Peyer's patch (tissue), 4 donors: ENCODE results near the gene PREP. TPM values are rescaled to one million over a fixed set of nuclear protein-coding genes. Genes with fewer than 3 reads are reported as not detected.

ENCODE experiments used
- DNase-seq, 3 donors: peaks; one replicate each; pipeline ENCODE4 v3.0.0-alpha.2; 2017 to 2019
- H3K27ac ChIP-seq, 4 donors: fragments of 200-600 bp; sonication (generic); one replicate each; pipeline ENCODE4 v1.5.1; 2016 to 2019
- H3K27me3 ChIP-seq, 2 donors: fragments of 200-600 bp; sonication (generic); one replicate each; pipeline ENCODE4 v1.5.1; 2019
- H3K36me3 ChIP-seq, 3 donors: fragments of 200-600 bp; sonication (generic); one replicate each; pipeline ENCODE4 v1.5.1; 2016 to 2019
- H3K4me1 ChIP-seq, 4 donors: fragments of 200-600 bp; sonication (generic); one replicate each; pipeline ENCODE4 v1.5.1; 2016 to 2019
- H3K4me3 ChIP-seq, 4 donors: fragments of 200-600 bp; sonication (generic); 1 replicate in 3 of 4; 2 replicates in 1 of 4; pipeline ENCODE4 v1.5.1; 2016 to 2019; ENCODE audit warnings: mild to moderate bottlenecking in 1 of 4
- H3K9me3 ChIP-seq, 4 donors: fragments of 200-600 bp; sonication (generic); one replicate each; pipeline ENCODE4 v1.5.1; 2016 to 2019; ENCODE audit warnings: mild to moderate bottlenecking in 1 of 4
- POLR2A ChIP-seq, 2 donors: fragments of 450-650 bp; IDR thresholded peaks; one replicate each; pipeline ENCODE4 v1.5.1; 2017; ENCODE audit warnings: antibody characterized with exemption in 2 of 2, mild to moderate bottlenecking in 2 of 2, moderate library complexity in 2 of 2
- total RNA-seq, 4 donors: library from RNA; depleted of rRNA; stranded (reverse); fragments of >200 nt; gene quantifications; one replicate each; pipeline ENCODE4 v1.1.0, GENCODE V29; 2016
- TF ChIP-seq, protein P1 (sequence below), 6 experiments: fragments of 450-650 bp in 4 of 6; fragments of 200-600 bp in 2 of 6; sonication (generic) in 1 of 6; IDR thresholded peaks; one replicate each; pipeline ENCODE4 v1.5.1; 2017 to 2019; ENCODE audit warnings: antibody characterized with exemption in 6 of 6, mild to moderate bottlenecking in 3 of 6, moderate library complexity in 1 of 6

The PREP gene
- total RNA-seq, 4 donors from 2014 or later: 47.0 to 69.6 (median 54.8) TPM

DNA sequence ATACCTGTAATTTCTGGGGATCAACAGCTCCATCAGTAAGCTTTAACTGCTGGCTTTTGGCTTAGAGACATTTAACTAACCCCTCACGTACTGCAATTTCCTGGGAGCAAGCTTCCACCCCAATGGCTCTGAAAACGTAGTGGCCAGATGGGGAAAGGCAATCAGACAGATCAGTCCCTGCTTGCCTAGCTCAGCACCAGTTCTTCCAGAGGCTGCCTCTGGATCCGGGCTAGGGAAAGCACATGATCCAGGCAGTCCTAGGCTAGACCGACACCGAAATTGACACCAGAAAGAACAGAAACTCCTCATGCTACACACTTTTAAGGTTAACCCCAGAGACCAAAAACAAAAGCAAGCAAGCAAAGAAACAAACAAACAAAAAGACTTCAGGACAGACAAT lies 13.3 kb downstream of the PREP start:
- H3K4me1 ChIP-seq: peaks cover 0 to 5% (median 0%) of the 10 kb centered on the region in 4 donors
- no peak for DNase-seq
- H3K9me3 ChIP-seq: no peaks in the 10 kb centered on the region
- H3K36me3 ChIP-seq: peaks cover 0 to 13% (median 0%) of the 10 kb centered on the region in 3 donors
- no peak overlapping the region for H3K4me3 ChIP-seq
- no peak overlapping the region for H3K27ac ChIP-seq
- no peaks in the 10 kb centered on the region for H3K27me3 ChIP-seq
- TF ChIP-seq, protein P1, sequence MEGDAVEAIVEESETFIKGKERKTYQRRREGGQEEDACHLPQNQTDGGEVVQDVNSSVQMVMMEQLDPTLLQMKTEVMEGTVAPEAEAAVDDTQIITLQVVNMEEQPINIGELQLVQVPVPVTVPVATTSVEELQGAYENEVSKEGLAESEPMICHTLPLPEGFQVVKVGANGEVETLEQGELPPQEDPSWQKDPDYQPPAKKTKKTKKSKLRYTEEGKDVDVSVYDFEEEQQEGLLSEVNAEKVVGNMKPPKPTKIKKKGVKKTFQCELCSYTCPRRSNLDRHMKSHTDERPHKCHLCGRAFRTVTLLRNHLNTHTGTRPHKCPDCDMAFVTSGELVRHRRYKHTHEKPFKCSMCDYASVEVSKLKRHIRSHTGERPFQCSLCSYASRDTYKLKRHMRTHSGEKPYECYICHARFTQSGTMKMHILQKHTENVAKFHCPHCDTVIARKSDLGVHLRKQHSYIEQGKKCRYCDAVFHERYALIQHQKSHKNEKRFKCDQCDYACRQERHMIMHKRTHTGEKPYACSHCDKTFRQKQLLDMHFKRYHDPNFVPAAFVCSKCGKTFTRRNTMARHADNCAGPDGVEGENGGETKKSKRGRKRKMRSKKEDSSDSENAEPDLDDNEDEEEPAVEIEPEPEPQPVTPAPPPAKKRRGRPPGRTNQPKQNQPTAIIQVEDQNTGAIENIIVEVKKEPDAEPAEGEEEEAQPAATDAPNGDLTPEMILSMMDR (IDR thresholded peaks at IDR 0.05): no peak
- no peak for TF ChIP-seq POLR2A (IDR thresholded peaks at IDR 0.05)

DNA sequence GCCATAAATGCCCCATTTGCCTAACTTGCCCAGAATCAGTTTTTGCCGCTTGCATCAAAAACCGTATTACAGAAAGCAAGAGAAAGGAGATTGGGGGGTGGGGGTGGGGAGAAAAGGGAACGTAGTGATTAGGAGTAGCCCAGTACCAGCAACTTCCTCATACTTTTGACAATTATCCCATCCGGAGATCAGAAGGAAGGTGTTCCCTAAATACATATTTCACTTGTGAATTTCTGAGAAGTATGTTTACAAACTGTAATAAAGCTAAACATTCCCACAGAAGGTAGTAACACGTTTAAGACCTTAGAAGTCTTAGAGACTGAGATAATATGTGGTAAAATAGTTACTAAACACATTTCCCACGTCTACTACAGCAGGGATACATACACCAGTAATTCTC lies 14.5 kb downstream of the PREP start:
- Histone ChIP-seq H3K4me1 (peaks cover 0 to 5% (median 0%) of the 10 kb centered on the region in 4 donors), H3K27me3 (no peaks in the 10 kb centered on the region), H3K27ac (no peak overlapping the region), H3K36me3 (peaks cover 0 to 13% (median 0%) of the 10 kb centered on the region in 3 donors), H3K9me3 (no peaks in the 10 kb centered on the region), H3K4me3 (no peak overlapping the region)
- no peak for DNase-seq
- TF ChIP-seq, protein P1 (IDR thresholded peaks at IDR 0.05): no peak
- no peak for TF ChIP-seq POLR2A (IDR thresholded peaks at IDR 0.05)

DNA sequence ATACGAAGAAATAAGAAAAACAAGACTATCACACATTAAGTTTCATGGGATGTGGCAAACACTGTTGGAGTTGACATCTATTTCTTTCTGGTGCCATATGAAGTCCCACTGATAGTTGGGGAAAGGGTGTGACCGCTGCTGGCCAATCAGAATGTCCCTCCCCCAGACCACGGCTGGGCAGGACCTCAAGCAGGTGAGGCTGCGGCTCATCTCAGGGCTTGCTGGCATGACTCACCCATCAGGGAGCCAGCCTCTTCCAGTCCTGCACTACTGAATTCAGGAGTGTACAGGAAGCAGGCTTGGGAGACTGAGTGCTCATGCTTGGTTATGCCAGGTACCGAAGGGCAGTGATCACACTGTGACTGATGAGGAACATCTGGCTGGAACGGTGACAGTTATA lies 18.9 kb downstream of the PREP start:
- H3K4me3 ChIP-seq: no peak overlapping the region
- peaks cover 0 to 3% (median 0%) of the 10 kb centered on the region in 3 donors for H3K36me3 ChIP-seq
- H3K27ac ChIP-seq: no peak overlapping the region
- DNase-seq: peak in 2 of 3 donors; percentile 50 to 54
- peaks cover 0 to 30% (median 0%) of the 10 kb centered on the region in 4 donors for H3K4me1 ChIP-seq
- H3K9me3 ChIP-seq: no peaks in the 10 kb centered on the region
- H3K27me3 ChIP-seq: no peaks in the 10 kb centered on the region
- TF ChIP-seq, protein P1 (IDR thresholded peaks at IDR 0.05): no peak
- TF ChIP-seq POLR2A (IDR thresholded peaks at IDR 0.05): no peak

DNA sequence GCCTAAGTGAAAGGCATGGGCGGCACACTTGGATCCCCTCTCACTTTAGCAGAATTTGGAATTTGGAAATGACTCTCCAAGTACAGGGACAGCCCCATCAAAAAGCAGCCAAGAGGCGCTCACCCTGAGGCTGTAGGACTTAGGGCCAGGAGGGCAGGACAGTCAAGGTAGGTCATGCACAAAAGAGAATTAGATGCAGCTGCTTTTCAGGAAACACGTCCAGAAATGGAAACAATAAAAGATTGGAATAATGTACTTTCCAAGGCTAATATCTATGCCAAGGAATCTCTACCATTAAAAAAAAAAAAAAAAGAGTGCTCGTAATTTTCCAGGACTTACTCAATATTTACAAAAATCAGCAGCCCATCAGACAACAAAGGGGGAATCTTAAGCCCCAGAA lies 19.9 kb downstream of the PREP start:
- Histone ChIP-seq H3K36me3 (peaks cover 0 to 3% (median 0%) of the 10 kb centered on the region in 3 donors), H3K27ac (no peak overlapping the region), H3K4me3 (no peak overlapping the region), H3K27me3 (no peaks in the 10 kb centered on the region), H3K9me3 (no peaks in the 10 kb centered on the region), H3K4me1 (peaks cover 0 to 26% (median 0%) of the 10 kb centered on the region in 4 donors)
- TF ChIP-seq POLR2A (IDR thresholded peaks at IDR 0.05): no peak
- TF ChIP-seq, protein P1 (IDR thresholded peaks at IDR 0.05): no peak
- DNase-seq: no peak

DNA sequence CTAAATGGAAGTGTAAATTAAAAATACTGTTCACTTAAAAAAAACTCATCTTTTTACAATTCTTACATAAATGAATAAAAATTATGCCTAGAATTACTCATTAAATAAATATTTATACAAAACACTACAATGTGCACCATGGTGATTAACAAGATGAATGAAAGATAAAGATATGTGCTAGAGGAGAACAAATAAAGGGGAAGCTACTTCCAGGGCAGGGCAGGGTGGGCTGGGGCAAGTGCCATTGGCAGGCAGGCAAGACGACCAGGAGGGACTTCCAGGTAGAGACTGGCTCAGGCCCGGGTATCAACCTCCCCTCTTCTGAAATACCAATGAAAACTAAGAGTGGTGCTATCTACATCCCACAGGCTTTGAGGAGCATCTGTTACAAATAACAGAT lies 20.4 kb downstream of the PREP start:
- no peak for DNase-seq
- Histone ChIP-seq H3K27me3 (no peaks in the 10 kb centered on the region), H3K4me3 (no peak overlapping the region), H3K4me1 (peaks cover 0 to 25% (median 0%) of the 10 kb centered on the region in 4 donors), H3K27ac (no peak overlapping the region), H3K9me3 (no peaks in the 10 kb centered on the region), H3K36me3 (peaks cover 0 to 3% (median 0%) of the 10 kb centered on the region in 3 donors)
- TF ChIP-seq, protein P1 (IDR thresholded peaks at IDR 0.05): no peak
- TF ChIP-seq POLR2A (IDR thresholded peaks at IDR 0.05): no peak

DNA sequence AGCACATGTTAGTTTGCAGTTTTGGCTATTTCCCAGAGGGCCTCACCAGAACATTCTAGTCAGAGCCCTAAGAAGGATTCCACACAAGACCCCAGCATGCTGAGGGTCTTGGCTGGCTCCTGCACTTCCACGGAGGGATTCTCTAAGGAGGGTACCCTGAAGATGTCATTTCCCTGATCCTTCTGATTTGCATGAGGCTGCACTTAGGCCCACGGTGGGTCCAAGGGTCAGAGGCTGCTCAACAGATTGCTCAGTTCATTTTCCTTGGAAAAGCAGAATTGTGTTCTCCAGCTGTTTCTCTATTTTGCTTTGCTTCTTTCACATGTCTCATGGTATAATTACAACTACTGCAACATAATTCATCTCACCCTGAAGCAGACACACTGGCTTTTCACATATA lies 22.2 kb downstream of the PREP start:
- TF ChIP-seq, protein P1 (IDR thresholded peaks at IDR 0.05): no peak
- TF ChIP-seq POLR2A (IDR thresholded peaks at IDR 0.05): no peak
- H3K27ac ChIP-seq: peak overlapping the region in 1 of 4 donors; percentile 27
- peak in 2 of 3 donors; percentile 54 to 60 for DNase-seq
- peaks cover 0 to 25% (median 0%) of the 10 kb centered on the region in 4 donors for H3K4me1 ChIP-seq
- H3K9me3 ChIP-seq: no peaks in the 10 kb centered on the region
- peaks cover 0 to 7% (median 0%) of the 10 kb centered on the region in 3 donors for H3K36me3 ChIP-seq
- H3K4me3 ChIP-seq: no peak overlapping the region
- no peaks in the 10 kb centered on the region for H3K27me3 ChIP-seq
